ENCODE data around the gene SVBP.

- TF ChIP-seq POLR2A (IDR thresholded peaks at IDR 0.05) (no peak), CTCF (IDR thresholded peaks at IDR 0.05) (no peak)
Measured at GRCh38 chr1:42793824-42794223, 23.4 kb downstream of the SVBP start.
